ENCODE measurements around the gene RIMOC1.
"Not testable (repeated sequence)": the region's sequence is repeated elsewhere in the genome, so short reads cannot be mapped to it uniquely, and the experiment has no call there.

DNA sequence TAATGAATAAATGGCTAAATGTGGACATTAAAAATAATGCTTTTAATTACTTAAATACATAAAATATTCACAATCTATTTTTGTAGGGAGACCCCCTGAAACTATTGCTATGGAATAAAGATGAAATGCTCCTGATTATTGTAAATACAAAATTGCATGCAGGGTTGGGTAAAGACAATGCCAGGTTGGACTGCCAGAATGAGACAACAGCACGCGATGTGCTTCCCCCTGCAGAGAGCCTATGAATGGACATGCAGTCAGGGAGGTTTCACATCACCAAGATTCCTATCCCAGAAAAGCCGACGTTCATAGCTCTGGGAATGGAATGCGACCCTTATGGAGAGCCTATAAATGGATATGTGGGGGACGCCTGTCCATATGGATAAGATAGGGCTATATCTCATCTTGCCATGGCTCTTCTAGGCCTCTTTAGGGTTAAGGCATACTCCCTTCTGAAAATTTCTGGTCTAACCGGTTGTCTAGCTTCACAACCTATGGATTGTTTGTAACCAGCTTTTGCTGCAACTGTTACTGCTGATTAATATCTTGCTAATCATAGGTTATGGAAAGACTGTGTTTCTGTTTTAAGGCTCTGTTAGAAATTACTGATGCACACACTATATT is 41.3 kb downstream of the RIMOC1 start:
- TF ChIP-seq, protein P1, sequence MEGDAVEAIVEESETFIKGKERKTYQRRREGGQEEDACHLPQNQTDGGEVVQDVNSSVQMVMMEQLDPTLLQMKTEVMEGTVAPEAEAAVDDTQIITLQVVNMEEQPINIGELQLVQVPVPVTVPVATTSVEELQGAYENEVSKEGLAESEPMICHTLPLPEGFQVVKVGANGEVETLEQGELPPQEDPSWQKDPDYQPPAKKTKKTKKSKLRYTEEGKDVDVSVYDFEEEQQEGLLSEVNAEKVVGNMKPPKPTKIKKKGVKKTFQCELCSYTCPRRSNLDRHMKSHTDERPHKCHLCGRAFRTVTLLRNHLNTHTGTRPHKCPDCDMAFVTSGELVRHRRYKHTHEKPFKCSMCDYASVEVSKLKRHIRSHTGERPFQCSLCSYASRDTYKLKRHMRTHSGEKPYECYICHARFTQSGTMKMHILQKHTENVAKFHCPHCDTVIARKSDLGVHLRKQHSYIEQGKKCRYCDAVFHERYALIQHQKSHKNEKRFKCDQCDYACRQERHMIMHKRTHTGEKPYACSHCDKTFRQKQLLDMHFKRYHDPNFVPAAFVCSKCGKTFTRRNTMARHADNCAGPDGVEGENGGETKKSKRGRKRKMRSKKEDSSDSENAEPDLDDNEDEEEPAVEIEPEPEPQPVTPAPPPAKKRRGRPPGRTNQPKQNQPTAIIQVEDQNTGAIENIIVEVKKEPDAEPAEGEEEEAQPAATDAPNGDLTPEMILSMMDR (IDR thresholded peaks at IDR 0.05; ENCODE audit: low read length): not testable (repeated sequence)
- TF ChIP-seq EZH2 (optimal IDR thresholded peaks at IDR 0.05; ENCODE audit: low read depth, low read length): not testable (repeated sequence)

Data from MM.1S (cell line).